Neural progenitor cell (in vitro differentiated cells): ENCODE results near the gene CALN1.

Experiments
- CTCF ChIP-seq: fragments of 200-600 bp; sonication (generic); IDR thresholded peaks from 2 replicates; pipeline ENCODE4 v1.5.1; 2017; ENCODE audit warnings: antibody characterized with exemption, mild to moderate bottlenecking
- EZH2 ChIP-seq: fragments of 200-600 bp; sonication (generic); IDR thresholded peaks from 2 replicates; pipeline ENCODE4 v1.6.1; 2017; ENCODE audit warnings: antibody characterized with exemption, mild to moderate bottlenecking, moderate library complexity
- EZH2phosphoT487 ChIP-seq: fragments of 200-600 bp; sonication (generic); IDR thresholded peaks from 2 replicates; pipeline ENCODE4 v1.6.1; 2017; ENCODE audit warnings: antibody characterized with exemption

GRCh38 chr7:71868797-71869196 lies 543.3 kb downstream of the CALN1 start:
- TF ChIP-seq CTCF (no peak), EZH2phosphoT487 (no peak), EZH2 (no peak)
